IPS-NIHi7 (cell line): ENCODE data around the gene ALLC.

Experiments used
- DNase-seq: peaks from one replicate; pipeline ENCODE4 v3.0.0; 2012; ENCODE audit warnings: mixed read lengths; ENCODE audit errors: extremely low spot score

Gene ALLC

GRCh38 chr2:3747032-3747654 is 89.1 kb downstream of the ALLC start:
- DNase-seq: no peak

- no peak for DNase-seq
Measured at GRCh38 chr2:3747826-3748225, 89.8 kb downstream of the ALLC start.

GRCh38 chr2:3749201-3749600 is 91.2 kb downstream of the ALLC start:
- no peak for DNase-seq

GRCh38 chr2:3751251-3751650 is 93.3 kb downstream of the ALLC start:
- no peak for DNase-seq

GRCh38 chr2:3751806-3752205 is 93.8 kb downstream of the ALLC start:
- DNase-seq: no peak
